ENCODE data around the gene DSP. TPM values are rescaled to one million over a fixed set of nuclear protein-coding genes. Genes with fewer than 3 reads are reported as not detected.

DSP gene
- total RNA-seq, 1 experiment from 2014 or later = 76.1 TPM

GRCh38 chr6:7566107-7566506, 24.6 kb downstream of the DSP start (continued):
- TF ChIP-seq, protein P1, sequence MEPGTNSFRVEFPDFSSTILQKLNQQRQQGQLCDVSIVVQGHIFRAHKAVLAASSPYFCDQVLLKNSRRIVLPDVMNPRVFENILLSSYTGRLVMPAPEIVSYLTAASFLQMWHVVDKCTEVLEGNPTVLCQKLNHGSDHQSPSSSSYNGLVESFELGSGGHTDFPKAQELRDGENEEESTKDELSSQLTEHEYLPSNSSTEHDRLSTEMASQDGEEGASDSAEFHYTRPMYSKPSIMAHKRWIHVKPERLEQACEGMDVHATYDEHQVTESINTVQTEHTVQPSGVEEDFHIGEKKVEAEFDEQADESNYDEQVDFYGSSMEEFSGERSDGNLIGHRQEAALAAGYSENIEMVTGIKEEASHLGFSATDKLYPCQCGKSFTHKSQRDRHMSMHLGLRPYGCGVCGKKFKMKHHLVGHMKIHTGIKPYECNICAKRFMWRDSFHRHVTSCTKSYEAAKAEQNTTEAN (CRISPR knock-in tag; IDR thresholded peaks at IDR 0.05) = no peak
- TF ChIP-seq USF2 (CRISPR knock-in tag; IDR thresholded peaks at IDR 0.05) (no peak), STAT6 (CRISPR knock-in tag; conservative IDR thresholded peaks at IDR 0.05; ENCODE audit: low read depth) (no peak)

GRCh38 chr6:7566617-7567173, 25.2 kb downstream of the DSP start:
- TF ChIP-seq ZNF512 (CRISPR knock-in tag; IDR thresholded peaks at IDR 0.05; ENCODE audit: borderline replicate concordance) (no peak), OVOL2 (CRISPR knock-in tag; IDR thresholded peaks at IDR 0.05; ENCODE audit: borderline replicate concordance) (no peak), ZNF121 (CRISPR knock-in tag; IDR thresholded peaks at IDR 0.05) (no peak), SOX15 (CRISPR knock-in tag; IDR thresholded peaks at IDR 0.05) (no peak), CTCF (IDR thresholded peaks at IDR 0.05) (no peak), TEAD4 (CRISPR knock-in tag; IDR thresholded peaks at IDR 0.05) (no peak), ZNF423 (CRISPR knock-in tag; IDR thresholded peaks at IDR 0.05) (no peak)
- TF ChIP-seq, protein P2, sequence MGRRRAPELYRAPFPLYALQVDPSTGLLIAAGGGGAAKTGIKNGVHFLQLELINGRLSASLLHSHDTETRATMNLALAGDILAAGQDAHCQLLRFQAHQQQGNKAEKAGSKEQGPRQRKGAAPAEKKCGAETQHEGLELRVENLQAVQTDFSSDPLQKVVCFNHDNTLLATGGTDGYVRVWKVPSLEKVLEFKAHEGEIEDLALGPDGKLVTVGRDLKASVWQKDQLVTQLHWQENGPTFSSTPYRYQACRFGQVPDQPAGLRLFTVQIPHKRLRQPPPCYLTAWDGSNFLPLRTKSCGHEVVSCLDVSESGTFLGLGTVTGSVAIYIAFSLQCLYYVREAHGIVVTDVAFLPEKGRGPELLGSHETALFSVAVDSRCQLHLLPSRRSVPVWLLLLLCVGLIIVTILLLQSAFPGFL (CRISPR knock-in tag; IDR thresholded peaks at IDR 0.05; ENCODE audit: borderline replicate concordance) = no peak
- TF ChIP-seq, protein P1 (CRISPR knock-in tag; IDR thresholded peaks at IDR 0.05) = no peak
- TF ChIP-seq, protein P3, sequence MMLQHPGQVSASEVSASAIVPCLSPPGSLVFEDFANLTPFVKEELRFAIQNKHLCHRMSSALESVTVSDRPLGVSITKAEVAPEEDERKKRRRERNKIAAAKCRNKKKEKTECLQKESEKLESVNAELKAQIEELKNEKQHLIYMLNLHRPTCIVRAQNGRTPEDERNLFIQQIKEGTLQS (CRISPR knock-in tag; conservative IDR thresholded peaks at IDR 0.05) = no peak
- ChIA-PET POLR2A (no interaction called here), CTCF (interaction anchor here (0.5 to 1.7 kb wide), 9 partner anchors 48 to 291 kb away, joined by 3 to 8 read pairs (median 3); partner anchors contain the start of genes CAGE1 and RIOK1)
- Mint-ChIP-seq H3K4me3 (no peak overlapping the region), H3K36me3 (peaks cover 84% of the 10 kb centered on the region), H3K27ac (no peak overlapping the region), H3K4me1 (no peaks in the 10 kb centered on the region), H3K9me3 (no peaks in the 10 kb centered on the region), H3K27me3 (ENCODE audit: low read depth) (no peaks in the 10 kb centered on the region)
- DNase-seq (ENCODE audit: low spot score) (no peak), ATAC-seq (no peak)
